ENCODE data around the gene TMEM41B.
"Not testable (repeated sequence)": the region's sequence is repeated elsewhere in the genome, so short reads cannot be mapped to it uniquely, and the experiment has no call there.

The TMEM41B gene

GRCh38 chr11:9344061-9344680 lies 29.8 kb upstream of the TMEM41B start:
- FAIRE-seq: no peak
- peak; percentile 34 for DNase-seq (ENCODE audit: insufficient read length, low spot score)
- TF ChIP-seq CTCF (IDR thresholded peaks at IDR 0.05; ENCODE audit: insufficient read depth, missing control alignments): no peak

DNA sequence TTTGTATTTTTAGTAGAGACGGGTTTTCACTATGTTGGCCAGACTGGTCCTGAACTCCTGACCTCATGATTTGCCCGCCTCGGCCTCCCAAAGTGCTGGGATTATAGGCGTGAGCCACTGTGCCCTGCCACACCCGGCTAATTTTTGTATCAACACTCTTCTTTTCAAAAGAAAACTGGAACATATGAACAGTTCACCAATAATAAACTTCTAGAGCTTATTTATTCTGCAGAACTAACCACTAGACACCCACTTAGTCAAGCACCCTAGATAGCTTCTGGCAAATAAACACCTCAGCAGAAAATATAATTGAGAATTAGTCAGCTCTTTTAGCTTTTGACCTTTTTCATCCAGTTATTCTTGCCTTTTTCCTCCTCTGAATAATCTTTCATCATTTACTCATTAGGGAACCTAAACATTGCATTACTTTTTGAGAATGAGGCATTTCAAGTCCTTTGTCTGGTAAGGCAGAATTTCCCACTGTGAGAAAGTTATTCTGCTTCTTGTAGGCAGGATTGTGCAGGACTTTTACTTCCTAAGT lies 27.3 kb upstream of the TMEM41B start:
- FAIRE-seq: no peak
- no peak for DNase-seq (ENCODE audit: insufficient read length, low spot score)
- TF ChIP-seq CTCF (IDR thresholded peaks at IDR 0.05; ENCODE audit: insufficient read depth, missing control alignments): no peak

DNA sequence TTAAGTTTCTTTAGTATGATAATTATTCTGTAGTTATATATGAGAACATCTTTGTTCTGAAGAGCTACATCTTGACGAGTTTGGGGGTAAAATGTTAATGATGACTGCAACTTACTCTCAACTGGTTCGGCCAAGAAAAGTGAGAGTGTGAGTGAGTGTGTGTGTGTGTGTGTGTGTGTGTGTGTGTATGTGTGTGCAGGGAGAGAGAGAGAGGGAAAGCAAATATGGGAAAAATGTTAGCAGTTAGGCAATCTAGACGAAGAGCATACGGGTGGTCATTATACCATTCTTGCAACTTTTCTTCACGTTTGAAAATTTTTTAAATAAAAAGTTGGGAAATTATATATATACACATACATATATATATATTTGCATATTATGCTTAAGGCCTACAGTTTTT lies 18.3 kb upstream of the TMEM41B start:
- no peak for TF ChIP-seq CTCF (IDR thresholded peaks at IDR 0.05; ENCODE audit: insufficient read depth, missing control alignments)
- FAIRE-seq: no peak

GRCh38 chr11:9330387-9331384 lies 16.3 kb upstream of the TMEM41B start:
- DNase-seq (ENCODE audit: insufficient read length, low spot score) (no peak), FAIRE-seq (no peak)
- no peak for TF ChIP-seq CTCF (IDR thresholded peaks at IDR 0.05; ENCODE audit: insufficient read depth, missing control alignments)

More for the DNA sequence above, 18.3 kb upstream of the TMEM41B start:
- no peak for DNase-seq (ENCODE audit: insufficient read length, low spot score)

DNA sequence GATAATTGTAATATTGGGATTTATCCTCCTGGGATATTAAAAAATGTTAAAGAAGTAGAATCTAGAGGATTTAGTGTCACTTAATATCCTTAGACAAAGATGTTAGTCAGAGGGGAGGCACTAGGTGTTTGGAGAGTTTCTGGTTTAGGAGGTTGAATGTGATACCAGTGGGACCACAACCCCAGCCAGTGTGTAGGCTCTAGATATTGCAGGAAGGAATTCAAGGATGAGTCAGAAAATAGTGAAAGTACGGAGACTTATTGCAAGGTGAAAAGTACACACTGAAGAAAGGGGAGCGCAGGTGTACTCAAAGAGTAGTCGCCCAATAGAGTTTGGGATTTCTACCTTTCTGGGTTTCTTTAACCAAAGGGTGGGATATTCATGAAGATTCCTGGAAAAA lies 5.7 kb upstream of the TMEM41B start:
- TF ChIP-seq CTCF (IDR thresholded peaks at IDR 0.05; ENCODE audit: insufficient read depth, missing control alignments): no peak
- no peak for DNase-seq (ENCODE audit: insufficient read length, low spot score)
- FAIRE-seq: no peak

- not testable (repeated sequence) for FAIRE-seq; DNase-seq (ENCODE audit: insufficient read length, low spot score)
Observed at GRCh38 chr11:9319377-9320001, 5.1 kb upstream of the TMEM41B start.

DNA sequence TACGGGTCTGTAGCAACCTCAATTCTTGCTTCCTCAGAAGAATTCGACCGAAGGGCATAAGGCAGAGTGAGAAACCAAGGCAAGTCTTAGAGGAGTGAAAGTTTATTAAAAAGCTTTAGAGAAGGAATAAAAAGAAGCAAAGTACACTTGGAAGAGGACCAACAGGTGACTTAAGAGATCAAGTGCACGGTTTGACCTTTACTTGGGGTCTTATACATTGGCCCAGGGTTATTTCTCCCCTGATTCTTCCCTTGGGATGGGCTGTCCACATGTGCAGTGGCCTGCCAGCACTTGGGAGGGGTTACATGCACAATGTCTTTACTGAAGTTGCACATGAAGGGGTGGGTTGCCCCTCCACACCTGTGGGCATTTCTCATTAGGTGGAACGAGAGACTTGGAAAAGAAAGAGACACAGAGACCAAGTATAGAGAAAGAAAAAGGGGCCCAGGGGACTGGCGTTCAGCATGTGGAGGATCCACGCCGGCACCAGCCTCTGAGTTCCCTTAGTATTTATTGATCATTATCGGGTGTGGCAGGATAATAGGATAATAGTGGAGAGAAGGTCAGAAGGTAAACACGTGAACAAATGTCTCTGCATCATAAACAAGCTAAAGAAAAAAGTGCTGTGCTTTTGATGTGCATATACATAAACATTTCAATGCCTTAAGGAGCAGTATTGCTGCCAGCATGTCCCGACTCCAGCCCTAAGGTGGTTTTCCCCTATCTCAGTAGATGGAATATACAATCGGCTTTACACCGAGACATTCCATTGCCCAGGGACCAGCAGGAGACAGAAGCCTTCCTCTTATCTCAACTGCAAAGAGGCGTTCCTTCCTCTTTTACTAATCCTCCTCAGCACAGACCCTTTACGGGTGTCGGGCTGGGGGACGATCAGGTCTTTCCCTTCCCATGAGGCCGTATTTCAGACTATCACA lies 4.3 kb upstream of the TMEM41B start:
- DNase-seq (ENCODE audit: insufficient read length, low spot score); FAIRE-seq: not testable (repeated sequence)

All from D721Med (cell line).